Smooth muscle cell (in vitro differentiated cells): ENCODE results near the gene ABCF2. TPM values are rescaled to one million over a fixed set of nuclear protein-coding genes. Genes with fewer than 3 reads are reported as not detected.

Experiments used
- DNase-seq: peaks from one replicate; lab custom pipeline; 2025; ENCODE audit not compliant: unreplicated experiment; lab: John Stamatoyannopoulos, UW
- H2AFZ ChIP-seq: fragments of 200-600 bp; sonication (generic); 2 replicates; pipeline ENCODE4 v1.6.0; 2016; ENCODE audit warnings: antibody characterized with exemption, low read depth, mild to moderate bottlenecking
- H3F3A ChIP-seq: fragments of 200-600 bp; sonication (generic); 2 replicates; pipeline ENCODE4 v1.6.0; 2017; ENCODE audit warnings: antibody characterized with exemption, low read depth
- H3K27ac ChIP-seq: fragments of 200-600 bp; sonication (generic); 2 replicates; pipeline ENCODE4 v1.5.1; 2016; ENCODE audit warnings: low read depth, mild to moderate bottlenecking
- H3K27me3 ChIP-seq: fragments of 200-600 bp; sonication (generic); 2 replicates; pipeline ENCODE4 v1.6.1; 2016; ENCODE audit warnings: low read depth, mild to moderate bottlenecking
- H3K36me3 ChIP-seq: fragments of 200-600 bp; sonication (generic); 2 replicates; pipeline ENCODE4 v1.5.1; 2016; ENCODE audit warnings: low read depth
- H3K4me1 ChIP-seq: fragments of 200-600 bp; sonication (generic); 2 replicates; pipeline ENCODE4 v1.5.1; 2016; ENCODE audit warnings: low read depth
- H3K4me2 ChIP-seq: fragments of 200-600 bp; sonication (generic); 2 replicates; pipeline ENCODE4 v1.6.0; 2016; ENCODE audit warnings: mild to moderate bottlenecking
- H3K4me3 ChIP-seq: fragments of 200-600 bp; sonication (generic); 2 replicates; pipeline ENCODE4 v1.5.1; 2016; ENCODE audit warnings: mild to moderate bottlenecking
- H3K79me2 ChIP-seq: fragments of 200-600 bp; sonication (generic); 2 replicates; pipeline ENCODE4 v1.6.0; 2016; ENCODE audit warnings: low read depth, mild to moderate bottlenecking
- H3K9ac ChIP-seq: fragments of 200-600 bp; sonication (generic); 2 replicates; pipeline ENCODE4 v1.6.0; 2016; ENCODE audit warnings: low read depth
- H3K9me3 ChIP-seq: fragments of 200-600 bp; sonication (generic); replicated peaks from 2 replicates; pipeline ENCODE4 v1.5.1; 2016; ENCODE audit warnings: low read depth
- H4K20me1 ChIP-seq: fragments of 200-600 bp; sonication (generic); 2 replicates; pipeline ENCODE4 v1.6.0; 2016; ENCODE audit warnings: low read depth
- WGBS: methylation state at CpG from one replicate; pipeline ENCODE4 v1.1.7; 2016; ENCODE audit warnings: low lambda C conversion rate; 5-methylcytosine and 5-hydroxymethylcytosine counted together
- polyA plus RNA-seq: library from polyadenylated mRNA; unstranded; fragments of >200 nt; fragmentation: Nextera tagmentation; extraction: Ambion mirVana; gene quantifications from 2 replicates; pipeline ENCODE4 v1.2.1, GENCODE V29; 2016
- total RNA-seq: library from RNA; depleted of rRNA; stranded (reverse); fragments of >200 nt; gene quantifications from 2 replicates; pipeline ENCODE4 v1.2.3, GENCODE V29; 2014
- TF ChIP-seq, protein P1 (sequence below): fragments of 200-600 bp; sonication (generic); IDR thresholded peaks from 2 replicates; pipeline ENCODE4 v1.5.1; 2017; ENCODE audit warnings: borderline replicate concordance, mild to moderate bottlenecking, antibody characterized with exemption; ENCODE audit not compliant: insufficient read depth, poor library complexity, severe bottlenecking

ABCF2 gene
- total and polyA plus RNA-seq, 2 experiments from 2014 or later: 24.2 to 30.5 TPM

DNA sequence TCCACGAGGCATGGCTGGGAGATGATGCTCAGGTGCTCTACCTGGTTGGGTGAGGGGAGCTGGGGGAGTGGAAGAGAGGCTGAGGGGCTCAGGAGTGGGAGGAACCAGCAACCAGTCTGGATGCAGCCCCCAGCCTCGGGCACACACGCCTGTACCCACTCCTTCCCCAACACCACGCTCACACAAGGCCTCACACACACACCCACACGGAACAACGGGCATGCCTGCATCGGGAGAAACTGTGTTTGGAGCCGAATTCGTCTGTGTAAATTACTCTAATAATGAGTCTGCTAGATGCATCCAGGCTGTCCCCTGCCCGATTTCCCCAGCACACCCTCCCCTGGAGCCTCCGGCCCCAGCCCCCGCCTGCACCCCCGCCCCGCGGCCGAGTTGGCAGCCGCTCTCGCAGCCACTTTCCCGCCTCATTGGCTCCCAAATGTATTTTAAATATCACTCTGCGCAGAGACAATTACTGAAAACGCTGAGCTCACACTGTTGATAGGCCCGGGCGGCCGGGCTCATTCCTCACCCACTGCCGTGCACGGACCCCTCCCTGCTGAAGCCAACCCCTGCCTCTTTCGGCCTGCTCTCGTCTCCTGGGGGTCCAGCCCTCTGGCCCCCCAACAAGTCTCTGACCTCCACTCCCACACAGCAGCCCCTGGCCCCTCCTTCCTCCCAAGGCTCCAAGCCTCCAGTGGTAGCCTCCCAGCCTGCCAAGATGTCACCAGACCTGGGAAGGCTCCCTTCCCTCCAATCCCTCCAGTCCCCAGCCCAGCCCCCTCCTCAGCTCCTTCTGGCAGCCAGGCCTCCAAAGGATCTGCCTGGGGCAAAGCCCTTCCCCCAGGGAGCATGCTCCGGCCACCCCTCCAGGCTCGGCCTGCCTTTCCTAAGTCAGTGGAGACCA is 27.8 kb downstream of the ABCF2 start:
- Histone ChIP-seq H3K4me2 (no peak overlapping the region), H2AFZ (no peak overlapping the region), H3K27ac (no peak overlapping the region), H3K9me3 (no peaks in the 10 kb centered on the region), H3K36me3 (no peaks in the 10 kb centered on the region), H3K79me2 (no peaks in the 10 kb centered on the region), H3K4me1 (no peaks in the 10 kb centered on the region), H3K27me3 (peaks cover 30% of the 10 kb centered on the region), H3K4me3 (no peak overlapping the region), H4K20me1 (no peaks in the 10 kb centered on the region), H3F3A (no peaks in the 10 kb centered on the region), H3K9ac (no peak overlapping the region)
- no peak for DNase-seq
- TF ChIP-seq, protein P1, sequence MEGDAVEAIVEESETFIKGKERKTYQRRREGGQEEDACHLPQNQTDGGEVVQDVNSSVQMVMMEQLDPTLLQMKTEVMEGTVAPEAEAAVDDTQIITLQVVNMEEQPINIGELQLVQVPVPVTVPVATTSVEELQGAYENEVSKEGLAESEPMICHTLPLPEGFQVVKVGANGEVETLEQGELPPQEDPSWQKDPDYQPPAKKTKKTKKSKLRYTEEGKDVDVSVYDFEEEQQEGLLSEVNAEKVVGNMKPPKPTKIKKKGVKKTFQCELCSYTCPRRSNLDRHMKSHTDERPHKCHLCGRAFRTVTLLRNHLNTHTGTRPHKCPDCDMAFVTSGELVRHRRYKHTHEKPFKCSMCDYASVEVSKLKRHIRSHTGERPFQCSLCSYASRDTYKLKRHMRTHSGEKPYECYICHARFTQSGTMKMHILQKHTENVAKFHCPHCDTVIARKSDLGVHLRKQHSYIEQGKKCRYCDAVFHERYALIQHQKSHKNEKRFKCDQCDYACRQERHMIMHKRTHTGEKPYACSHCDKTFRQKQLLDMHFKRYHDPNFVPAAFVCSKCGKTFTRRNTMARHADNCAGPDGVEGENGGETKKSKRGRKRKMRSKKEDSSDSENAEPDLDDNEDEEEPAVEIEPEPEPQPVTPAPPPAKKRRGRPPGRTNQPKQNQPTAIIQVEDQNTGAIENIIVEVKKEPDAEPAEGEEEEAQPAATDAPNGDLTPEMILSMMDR: no peak
- WGBS: 84% methylated on average over 25 of the region's 30 CpGs

DNA sequence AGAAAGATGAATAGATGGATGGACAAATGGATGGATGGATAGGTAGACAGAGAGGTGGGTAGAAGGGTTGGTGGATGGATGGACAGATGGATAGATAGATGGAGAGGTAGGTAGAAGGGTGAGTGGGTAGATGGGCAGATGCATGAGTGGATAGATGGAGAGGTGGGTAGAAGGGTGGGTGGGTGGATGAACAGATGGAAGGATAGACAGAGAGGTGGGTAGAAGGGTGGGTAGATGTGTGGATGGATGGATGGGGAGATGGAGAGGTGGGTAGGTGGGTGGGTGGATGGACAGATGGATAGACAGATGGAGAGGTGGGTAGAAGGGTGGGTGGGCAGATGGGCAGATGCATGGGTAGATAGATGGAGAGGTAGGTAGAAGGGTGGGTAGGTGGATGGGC is 29.1 kb downstream of the ABCF2 start:
- no peaks in the 10 kb centered on the region for H4K20me1 ChIP-seq
- H3K4me2 ChIP-seq: no peak overlapping the region
- no peaks in the 10 kb centered on the region for H3K4me1 ChIP-seq
- H3F3A ChIP-seq: no peaks in the 10 kb centered on the region
- peaks cover 24% of the 10 kb centered on the region for H3K27me3 ChIP-seq
- TF ChIP-seq, protein P1: no peak
- H3K36me3 ChIP-seq: no peaks in the 10 kb centered on the region
- H3K9ac ChIP-seq: no peak overlapping the region
- no peaks in the 10 kb centered on the region for H3K79me2 ChIP-seq
- no peak overlapping the region for H3K27ac ChIP-seq
- H2AFZ ChIP-seq: no peak overlapping the region
- DNase-seq: no peak
- H3K9me3 ChIP-seq: no peaks in the 10 kb centered on the region
- H3K4me3 ChIP-seq: no peak overlapping the region

DNA sequence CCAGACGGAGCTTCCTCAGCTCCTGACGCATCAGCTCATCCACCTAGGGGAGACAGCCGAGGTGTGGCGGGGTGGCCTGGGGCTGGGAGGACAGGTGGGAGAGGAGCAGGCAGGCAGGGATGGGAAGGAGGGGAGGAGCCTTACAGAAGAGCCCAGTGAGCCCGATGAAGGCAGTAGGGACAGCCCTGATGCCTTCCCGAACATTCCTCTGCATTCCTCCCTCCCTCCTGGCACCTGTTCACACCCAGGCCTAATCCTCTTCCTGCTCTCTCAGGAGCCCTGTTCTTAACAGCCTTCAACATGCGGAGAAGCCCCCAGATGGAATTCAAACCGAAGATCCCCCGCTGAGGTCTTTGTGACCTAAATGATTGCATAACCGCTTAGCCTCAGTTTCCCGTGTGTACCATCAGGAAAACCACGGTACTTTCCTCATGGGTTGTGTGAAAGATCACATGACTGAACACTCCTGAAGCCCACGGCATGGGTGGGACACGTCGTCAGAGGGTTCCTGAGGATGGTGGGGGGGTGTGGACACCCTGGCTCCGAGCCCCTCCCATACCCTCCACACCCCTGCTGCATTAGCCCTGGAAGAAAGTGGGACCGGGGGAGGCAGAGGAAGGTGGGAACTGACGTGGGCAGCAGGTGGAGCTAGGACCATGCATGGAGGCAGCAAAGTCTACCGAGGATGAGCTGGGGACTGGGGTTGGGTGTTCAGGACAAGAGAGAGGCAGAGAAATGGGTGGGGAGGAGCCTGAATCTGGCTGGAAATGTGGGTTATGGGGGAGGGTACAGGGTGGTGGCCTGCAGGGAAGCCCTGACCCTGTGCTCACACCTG is 31.2 kb downstream of the ABCF2 start:
- no peak overlapping the region for H3K4me2 ChIP-seq
- H3K36me3 ChIP-seq: no peaks in the 10 kb centered on the region
- no peaks in the 10 kb centered on the region for H3K79me2 ChIP-seq
- H3K4me1 ChIP-seq: no peaks in the 10 kb centered on the region
- peaks cover 27% of the 10 kb centered on the region for H3K27me3 ChIP-seq
- no peaks in the 10 kb centered on the region for H3F3A ChIP-seq
- H4K20me1 ChIP-seq: no peaks in the 10 kb centered on the region
- no peak for DNase-seq
- H3K9ac ChIP-seq: no peak overlapping the region
- WGBS: 71% methylated on average over 19 of the region's 19 CpGs
- H3K4me3 ChIP-seq: no peak overlapping the region
- no peak overlapping the region for H2AFZ ChIP-seq
- TF ChIP-seq, protein P1: no peak
- no peaks in the 10 kb centered on the region for H3K9me3 ChIP-seq
- H3K27ac ChIP-seq: no peak overlapping the region
